ENCODE results near the gene GPR146.

Gene GPR146

DNA sequence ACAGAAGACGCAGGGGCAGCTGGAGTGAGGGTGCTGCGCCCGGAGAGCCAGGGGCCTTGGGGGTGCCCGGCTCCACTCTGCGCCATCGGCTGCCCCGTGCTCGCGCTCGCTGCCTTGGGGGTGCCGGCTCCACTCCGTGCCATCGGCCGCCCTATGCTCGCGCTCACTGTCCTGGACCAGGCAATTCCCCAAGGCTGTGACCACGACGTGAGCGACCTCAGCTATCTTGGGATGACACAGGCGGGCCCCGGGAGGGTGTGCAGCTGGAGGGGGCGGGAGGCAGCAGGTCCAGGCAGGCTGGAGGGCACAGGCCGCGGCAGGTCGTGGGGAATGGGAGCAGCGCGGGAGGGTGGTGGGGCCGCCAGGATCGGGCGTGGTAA, 31.6 kb upstream of the GPR146 start:
- no peak for ATAC-seq
- TF ChIP-seq RARB (CRISPR knock-in tag; IDR thresholded peaks at IDR 0.05) = no peak
- no peak for TF ChIP-seq ZFP30 (CRISPR knock-in tag; IDR thresholded peaks at IDR 0.05)
- no peak for TF ChIP-seq ZNF565 (CRISPR knock-in tag; conservative IDR thresholded peaks at IDR 0.05; ENCODE audit: low read depth)
- no peak for TF ChIP-seq BACH2 (CRISPR knock-in tag; IDR thresholded peaks at IDR 0.05; ENCODE audit: borderline replicate concordance)

DNA sequence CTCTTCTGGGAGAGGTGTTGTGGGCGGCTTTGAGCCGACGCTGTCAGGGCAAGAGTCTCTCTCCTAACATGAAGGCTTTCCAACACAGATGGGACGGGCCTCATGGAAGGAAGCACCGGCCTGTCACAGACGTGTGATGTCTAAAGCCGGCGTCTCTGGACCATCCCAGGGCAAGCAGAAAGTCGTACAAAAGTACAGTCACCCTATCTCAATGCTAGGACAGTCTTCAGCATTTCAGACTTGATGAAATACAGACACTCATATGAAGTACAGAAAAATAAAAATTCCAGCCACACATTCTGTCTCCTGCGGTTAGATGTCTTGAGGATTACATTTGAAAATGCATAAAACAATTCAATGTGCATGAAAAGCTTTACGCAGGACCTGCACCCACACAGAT, 30.8 kb upstream of the GPR146 start:
- no peak for ATAC-seq
- TF ChIP-seq SNAI2 (CRISPR knock-in tag; IDR thresholded peaks at IDR 0.05) (no peak), ARNTL (CRISPR knock-in tag; IDR thresholded peaks at IDR 0.05; ENCODE audit: borderline replicate concordance, low read depth) (no peak), ZNF8 (CRISPR knock-in tag; IDR thresholded peaks at IDR 0.05) (no peak), TCF4 (CRISPR knock-in tag; IDR thresholded peaks at IDR 0.05; ENCODE audit: borderline replicate concordance) (no peak)

DNA sequence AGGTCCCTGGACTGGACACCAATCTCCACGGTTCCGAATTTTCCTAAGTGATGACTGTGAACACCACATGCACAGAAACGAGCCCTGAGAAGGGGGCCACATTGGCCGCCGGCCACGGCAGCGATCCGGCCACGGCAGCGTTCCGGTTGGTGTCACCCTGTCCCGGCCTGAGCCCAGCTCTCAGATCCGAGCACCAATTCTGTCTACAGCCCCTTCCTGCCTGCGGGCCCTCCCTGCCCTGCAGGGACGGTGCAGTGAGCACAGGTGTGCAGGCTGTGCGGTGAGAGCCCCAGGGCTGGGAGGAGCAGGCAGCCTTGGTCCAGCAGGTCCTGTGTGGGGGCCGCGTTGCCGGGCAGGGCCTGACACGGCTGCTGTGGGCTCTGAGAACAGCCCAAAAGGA, 29.7 kb upstream of the GPR146 start:
- ATAC-seq = no peak
- TF ChIP-seq ZC3H10 (CRISPR knock-in tag; IDR thresholded peaks at IDR 0.05) = no peak

DNA sequence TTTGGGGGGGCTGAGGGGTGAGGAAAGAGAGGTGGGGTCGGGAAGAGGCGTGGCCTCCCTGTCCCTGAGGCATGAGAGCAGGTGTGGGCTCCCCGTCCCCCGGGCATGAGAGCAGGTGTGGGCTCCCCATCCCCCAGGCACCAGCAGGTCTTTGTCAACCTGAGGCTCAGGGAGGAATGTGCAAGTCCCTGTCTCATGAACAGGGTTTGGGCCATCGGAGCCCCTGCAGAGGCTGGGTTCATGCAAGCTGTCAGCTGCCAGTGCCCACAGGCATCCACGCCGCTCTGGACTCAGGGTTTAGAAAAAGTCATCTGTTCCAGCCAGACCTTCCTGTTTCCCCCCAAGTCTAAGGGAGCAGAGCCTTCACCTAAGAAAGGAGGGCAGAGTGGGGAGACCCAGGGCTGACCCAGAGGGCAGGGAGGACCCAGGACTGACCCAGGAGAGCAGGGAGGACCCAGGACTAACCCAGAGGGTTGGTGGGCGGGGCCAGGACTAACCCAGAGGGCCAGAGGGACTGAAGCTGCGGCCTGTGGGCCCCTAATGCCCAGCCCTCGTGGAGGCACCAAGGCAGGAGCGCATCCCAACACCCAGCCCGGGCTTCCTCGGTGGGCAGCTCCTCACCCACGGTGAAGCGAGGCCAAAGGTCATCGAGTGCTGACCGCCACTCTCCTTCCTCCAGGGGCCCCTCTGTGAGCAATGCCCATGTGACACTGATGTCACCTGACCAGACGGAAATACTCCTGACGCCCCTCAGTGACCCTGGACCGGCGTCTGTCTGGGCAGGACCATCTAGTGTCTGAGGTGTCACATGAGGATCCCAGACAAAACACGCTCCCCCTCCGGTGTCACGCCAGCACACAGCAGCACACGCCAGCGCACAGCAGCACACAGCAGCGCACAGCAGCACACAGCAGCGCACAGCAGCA, 28.9 kb upstream of the GPR146 start:
- TF ChIP-seq, protein P1, sequence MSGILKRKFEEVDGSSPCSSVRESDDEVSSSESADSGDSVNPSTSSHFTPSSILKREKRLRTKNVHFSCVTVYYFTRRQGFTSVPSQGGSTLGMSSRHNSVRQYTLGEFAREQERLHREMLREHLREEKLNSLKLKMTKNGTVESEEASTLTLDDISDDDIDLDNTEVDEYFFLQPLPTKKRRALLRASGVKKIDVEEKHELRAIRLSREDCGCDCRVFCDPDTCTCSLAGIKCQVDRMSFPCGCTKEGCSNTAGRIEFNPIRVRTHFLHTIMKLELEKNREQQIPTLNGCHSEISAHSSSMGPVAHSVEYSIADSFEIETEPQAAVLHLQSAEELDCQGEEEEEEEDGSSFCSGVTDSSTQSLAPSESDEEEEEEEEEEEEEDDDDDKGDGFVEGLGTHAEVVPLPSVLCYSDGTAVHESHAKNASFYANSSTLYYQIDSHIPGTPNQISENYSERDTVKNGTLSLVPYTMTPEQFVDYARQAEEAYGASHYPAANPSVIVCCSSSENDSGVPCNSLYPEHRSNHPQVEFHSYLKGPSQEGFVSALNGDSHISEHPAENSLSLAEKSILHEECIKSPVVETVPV (CRISPR knock-in tag; IDR thresholded peaks at IDR 0.05) = no peak
- TF ChIP-seq ZNF8 (CRISPR knock-in tag; IDR thresholded peaks at IDR 0.05) (no peak), ZC3H10 (CRISPR knock-in tag; IDR thresholded peaks at IDR 0.05) (no peak), RARB (CRISPR knock-in tag; IDR thresholded peaks at IDR 0.05) (no peak), ZNF70 (CRISPR knock-in tag; IDR thresholded peaks at IDR 0.05) (no peak), ZFP30 (CRISPR knock-in tag; IDR thresholded peaks at IDR 0.05) (no peak), BACH2 (CRISPR knock-in tag; IDR thresholded peaks at IDR 0.05; ENCODE audit: borderline replicate concordance) (no peak), TCF4 (CRISPR knock-in tag; IDR thresholded peaks at IDR 0.05; ENCODE audit: borderline replicate concordance) (no peak)
- TF ChIP-seq, protein P2, sequence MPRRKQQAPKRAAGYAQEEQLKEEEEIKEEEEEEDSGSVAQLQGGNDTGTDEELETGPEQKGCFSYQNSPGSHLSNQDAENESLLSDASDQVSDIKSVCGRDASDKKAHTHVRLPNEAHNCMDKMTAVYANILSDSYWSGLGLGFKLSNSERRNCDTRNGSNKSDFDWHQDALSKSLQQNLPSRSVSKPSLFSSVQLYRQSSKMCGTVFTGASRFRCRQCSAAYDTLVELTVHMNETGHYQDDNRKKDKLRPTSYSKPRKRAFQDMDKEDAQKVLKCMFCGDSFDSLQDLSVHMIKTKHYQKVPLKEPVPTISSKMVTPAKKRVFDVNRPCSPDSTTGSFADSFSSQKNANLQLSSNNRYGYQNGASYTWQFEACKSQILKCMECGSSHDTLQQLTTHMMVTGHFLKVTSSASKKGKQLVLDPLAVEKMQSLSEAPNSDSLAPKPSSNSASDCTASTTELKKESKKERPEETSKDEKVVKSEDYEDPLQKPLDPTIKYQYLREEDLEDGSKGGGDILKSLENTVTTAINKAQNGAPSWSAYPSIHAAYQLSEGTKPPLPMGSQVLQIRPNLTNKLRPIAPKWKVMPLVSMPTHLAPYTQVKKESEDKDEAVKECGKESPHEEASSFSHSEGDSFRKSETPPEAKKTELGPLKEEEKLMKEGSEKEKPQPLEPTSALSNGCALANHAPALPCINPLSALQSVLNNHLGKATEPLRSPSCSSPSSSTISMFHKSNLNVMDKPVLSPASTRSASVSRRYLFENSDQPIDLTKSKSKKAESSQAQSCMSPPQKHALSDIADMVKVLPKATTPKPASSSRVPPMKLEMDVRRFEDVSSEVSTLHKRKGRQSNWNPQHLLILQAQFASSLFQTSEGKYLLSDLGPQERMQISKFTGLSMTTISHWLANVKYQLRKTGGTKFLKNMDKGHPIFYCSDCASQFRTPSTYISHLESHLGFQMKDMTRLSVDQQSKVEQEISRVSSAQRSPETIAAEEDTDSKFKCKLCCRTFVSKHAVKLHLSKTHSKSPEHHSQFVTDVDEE (CRISPR knock-in tag; IDR thresholded peaks at IDR 0.05) = no peak
- TF ChIP-seq, protein P3, sequence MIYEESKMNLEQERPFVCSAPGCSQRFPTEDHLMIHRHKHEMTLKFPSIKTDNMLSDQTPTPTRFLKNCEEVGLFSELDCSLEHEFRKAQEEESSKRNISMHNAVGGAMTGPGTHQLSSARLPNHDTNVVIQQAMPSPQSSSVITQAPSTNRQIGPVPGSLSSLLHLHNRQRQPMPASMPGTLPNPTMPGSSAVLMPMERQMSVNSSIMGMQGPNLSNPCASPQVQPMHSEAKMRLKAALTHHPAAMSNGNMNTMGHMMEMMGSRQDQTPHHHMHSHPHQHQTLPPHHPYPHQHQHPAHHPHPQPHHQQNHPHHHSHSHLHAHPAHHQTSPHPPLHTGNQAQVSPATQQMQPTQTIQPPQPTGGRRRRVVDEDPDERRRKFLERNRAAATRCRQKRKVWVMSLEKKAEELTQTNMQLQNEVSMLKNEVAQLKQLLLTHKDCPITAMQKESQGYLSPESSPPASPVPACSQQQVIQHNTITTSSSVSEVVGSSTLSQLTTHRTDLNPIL (CRISPR knock-in tag; IDR thresholded peaks at IDR 0.05; ENCODE audit: low read depth) = no peak
- TF ChIP-seq, protein P4, sequence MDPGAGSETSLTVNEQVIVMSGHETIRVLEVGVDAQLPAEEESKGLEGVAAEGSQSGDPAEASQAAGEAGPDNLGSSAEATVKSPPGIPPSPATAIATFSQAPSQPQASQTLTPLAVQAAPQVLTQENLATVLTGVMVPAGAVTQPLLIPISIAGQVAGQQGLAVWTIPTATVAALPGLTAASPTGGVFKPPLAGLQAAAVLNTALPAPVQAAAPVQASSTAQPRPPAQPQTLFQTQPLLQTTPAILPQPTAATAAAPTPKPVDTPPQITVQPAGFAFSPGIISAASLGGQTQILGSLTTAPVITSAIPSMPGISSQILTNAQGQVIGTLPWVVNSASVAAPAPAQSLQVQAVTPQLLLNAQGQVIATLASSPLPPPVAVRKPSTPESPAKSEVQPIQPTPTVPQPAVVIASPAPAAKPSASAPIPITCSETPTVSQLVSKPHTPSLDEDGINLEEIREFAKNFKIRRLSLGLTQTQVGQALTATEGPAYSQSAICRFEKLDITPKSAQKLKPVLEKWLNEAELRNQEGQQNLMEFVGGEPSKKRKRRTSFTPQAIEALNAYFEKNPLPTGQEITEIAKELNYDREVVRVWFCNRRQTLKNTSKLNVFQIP (CRISPR knock-in tag; IDR thresholded peaks at IDR 0.05; ENCODE audit: borderline replicate concordance, low read depth) = no peak
- TF ChIP-seq, protein P5, sequence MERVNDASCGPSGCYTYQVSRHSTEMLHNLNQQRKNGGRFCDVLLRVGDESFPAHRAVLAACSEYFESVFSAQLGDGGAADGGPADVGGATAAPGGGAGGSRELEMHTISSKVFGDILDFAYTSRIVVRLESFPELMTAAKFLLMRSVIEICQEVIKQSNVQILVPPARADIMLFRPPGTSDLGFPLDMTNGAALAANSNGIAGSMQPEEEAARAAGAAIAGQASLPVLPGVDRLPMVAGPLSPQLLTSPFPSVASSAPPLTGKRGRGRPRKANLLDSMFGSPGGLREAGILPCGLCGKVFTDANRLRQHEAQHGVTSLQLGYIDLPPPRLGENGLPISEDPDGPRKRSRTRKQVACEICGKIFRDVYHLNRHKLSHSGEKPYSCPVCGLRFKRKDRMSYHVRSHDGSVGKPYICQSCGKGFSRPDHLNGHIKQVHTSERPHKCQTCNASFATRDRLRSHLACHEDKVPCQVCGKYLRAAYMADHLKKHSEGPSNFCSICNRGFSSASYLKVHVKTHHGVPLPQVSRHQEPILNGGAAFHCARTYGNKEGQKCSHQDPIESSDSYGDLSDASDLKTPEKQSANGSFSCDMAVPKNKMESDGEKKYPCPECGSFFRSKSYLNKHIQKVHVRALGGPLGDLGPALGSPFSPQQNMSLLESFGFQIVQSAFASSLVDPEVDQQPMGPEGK (CRISPR knock-in tag; IDR thresholded peaks at IDR 0.05; ENCODE audit: borderline replicate concordance) = no peak
- no peak for ATAC-seq
